Right ventricle myocardium superior (tissue), 1 donor: ENCODE results near the gene AMIGO2. TPM values are rescaled to one million over a fixed set of nuclear protein-coding genes. Genes with fewer than 3 reads are reported as not detected.
A peak's percentile ranks its signal among the peaks of the same experiment; 100 is the strongest.
"Not testable (repeated sequence)": the region's sequence is repeated elsewhere in the genome, so short reads cannot be mapped to it uniquely, and the experiment has no call there.

Experiments used
- ATAC-seq: fragments of 200-7000 bp; cut with Tn5 transposase; one replicate; pipeline ENCODE4 v1.9.1; 2020; ENCODE audit warnings: mild to moderate bottlenecking; ENCODE audit not compliant: poor library complexity
- DNase-seq: peaks from one replicate; pipeline ENCODE4 v3.0.0-alpha.2; 2020
- intact Hi-C: fragments of 100-400 bp; cut with DNase I; formaldehyde crosslinking; loops from one replicate; pipeline ENCODE4 v1.11.2; 2022
- long read RNA-seq: library from polyadenylated mRNA; unstranded; transcript quantifications from one replicate; pipeline ENCODE4 v2.0.0, GENCODE V29; 2021
- total RNA-seq: library from RNA; stranded (reverse); fragmentation: NEBNext Ultra II Directional; extraction: Animal tissue kit (Norgen Biotek cat#: 25700); gene quantifications from one replicate; pipeline ENCODE4 v1.2.1, GENCODE V29; 2021
- donor health status: DM: no; HTN: yes; CAD: no; lungs with severe emphysema.

AMIGO2 gene, protein sequence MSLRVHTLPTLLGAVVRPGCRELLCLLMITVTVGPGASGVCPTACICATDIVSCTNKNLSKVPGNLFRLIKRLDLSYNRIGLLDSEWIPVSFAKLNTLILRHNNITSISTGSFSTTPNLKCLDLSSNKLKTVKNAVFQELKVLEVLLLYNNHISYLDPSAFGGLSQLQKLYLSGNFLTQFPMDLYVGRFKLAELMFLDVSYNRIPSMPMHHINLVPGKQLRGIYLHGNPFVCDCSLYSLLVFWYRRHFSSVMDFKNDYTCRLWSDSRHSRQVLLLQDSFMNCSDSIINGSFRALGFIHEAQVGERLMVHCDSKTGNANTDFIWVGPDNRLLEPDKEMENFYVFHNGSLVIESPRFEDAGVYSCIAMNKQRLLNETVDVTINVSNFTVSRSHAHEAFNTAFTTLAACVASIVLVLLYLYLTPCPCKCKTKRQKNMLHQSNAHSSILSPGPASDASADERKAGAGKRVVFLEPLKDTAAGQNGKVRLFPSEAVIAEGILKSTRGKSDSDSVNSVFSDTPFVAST
- total RNA-seq = 2.0 TPM
- long read RNA-seq, transcript AMIGO2-201 (2 exons, 3,763 nt) = major isoform, 6 of 7 reads
- long read RNA-seq, partial matches to known transcripts = 0 of 7 reads
- long read RNA-seq, other reads (novel, unspliced or antisense) = 1 of 7 reads

DNA sequence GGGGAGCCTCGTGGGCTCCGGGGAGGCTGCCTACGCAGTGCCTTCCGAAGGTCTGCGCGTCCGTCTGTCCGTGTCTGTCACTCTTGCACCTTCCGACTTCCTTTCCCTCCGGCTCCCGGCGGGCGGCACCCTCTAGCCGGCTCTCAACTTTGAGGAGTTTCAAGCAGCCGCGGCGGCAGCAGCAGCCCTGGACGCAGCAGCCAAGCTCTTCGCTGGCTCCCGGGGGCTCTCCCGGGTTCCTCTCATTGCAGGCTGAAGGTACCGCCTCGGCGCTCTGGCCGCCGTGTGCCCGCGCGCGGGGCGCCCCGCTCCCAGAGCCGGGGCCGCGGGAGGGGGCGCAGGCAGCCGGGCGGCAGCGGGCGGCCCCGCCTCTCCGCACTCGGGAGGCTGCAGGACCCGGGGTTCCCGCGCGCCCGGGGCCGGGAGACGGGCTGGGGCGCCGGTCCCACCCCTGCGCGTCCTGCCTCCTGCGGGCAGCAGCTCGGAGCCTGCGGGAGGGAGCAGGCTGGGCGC, at the start of gene AMIGO2, which contains the start of gene PCED1B:
TSS of gene AMIGO2 (minus strand) at position 492 of the 513 bp plus-strand sequence. CDS start 957 bp downstream, outside the sequence.
TSS of gene PCED1B (plus strand) at position 154 of the 513 bp plus-strand sequence. CDS start 155,443 bp downstream, outside the sequence.
- DNase-seq (peak; percentile 88), ATAC-seq (peak; percentile 80)
- intact Hi-C loops = loop anchor here (10.0 kb wide), 1 partner anchor 225 kb away; no protein-coding TSS in a partner anchor

DNA sequence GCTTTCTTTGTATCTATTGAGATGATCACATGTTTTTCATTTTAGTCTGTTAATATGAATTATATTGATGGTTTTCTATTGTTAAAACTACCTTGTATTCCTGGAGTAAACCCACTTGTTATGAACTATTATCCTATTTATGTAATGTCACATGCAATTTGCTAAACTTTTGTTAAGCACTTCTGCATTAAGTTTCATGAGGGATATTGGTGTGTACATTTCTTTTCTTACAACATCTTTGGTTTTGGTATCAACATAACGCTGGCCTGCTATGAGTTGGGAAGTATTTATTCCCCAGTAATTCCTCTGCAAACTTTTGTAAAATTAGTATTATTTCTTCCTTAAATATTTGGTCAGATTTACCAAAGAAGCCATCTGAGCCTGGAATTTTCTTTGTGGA, 46.5 kb upstream of the AMIGO2 start:
- DNase-seq = no peak
- intact Hi-C loops = no loop called here
- ATAC-seq = no peak

DNA sequence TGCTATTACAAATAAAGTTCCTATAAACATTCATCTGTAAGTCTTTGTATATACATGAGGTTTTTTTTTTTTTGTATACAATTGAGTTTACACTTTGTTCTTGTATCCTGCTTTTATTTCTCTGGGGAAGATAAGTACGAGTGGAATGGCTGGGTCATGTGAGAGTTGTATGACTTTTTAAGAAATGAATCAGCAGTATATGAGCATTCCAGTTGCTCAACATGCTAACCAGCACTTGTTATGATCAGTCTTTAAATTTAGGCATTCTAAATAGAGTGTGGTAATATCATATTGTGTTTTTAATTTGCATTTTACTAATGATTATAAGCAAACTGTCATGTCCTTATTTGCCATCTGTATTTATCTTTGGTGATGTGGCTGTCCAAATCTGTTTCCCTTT, 44.7 kb upstream of the AMIGO2 start:
- intact Hi-C loops = no loop called here
- no peak for DNase-seq
- ATAC-seq = no peak

DNA sequence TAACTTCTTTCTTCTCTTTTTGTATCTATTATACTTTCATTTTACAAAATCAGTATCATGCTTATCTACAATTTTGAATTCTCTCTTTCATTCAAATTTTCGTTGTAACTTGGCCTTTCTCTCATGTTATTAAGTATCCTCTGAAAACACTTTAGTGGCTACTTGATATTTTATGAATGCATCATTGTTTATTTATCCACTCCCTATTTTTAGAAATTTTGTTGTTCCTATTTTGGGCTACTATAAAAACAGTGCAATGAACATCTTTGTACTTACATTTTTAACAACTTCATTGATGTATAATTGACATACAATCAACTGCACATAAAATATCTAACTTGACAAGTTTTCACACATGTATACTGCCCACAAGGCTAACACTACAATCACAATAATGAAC, 44.0 kb upstream of the AMIGO2 start:
- DNase-seq = no peak
- intact Hi-C loops = no loop called here
- no peak for ATAC-seq

DNA sequence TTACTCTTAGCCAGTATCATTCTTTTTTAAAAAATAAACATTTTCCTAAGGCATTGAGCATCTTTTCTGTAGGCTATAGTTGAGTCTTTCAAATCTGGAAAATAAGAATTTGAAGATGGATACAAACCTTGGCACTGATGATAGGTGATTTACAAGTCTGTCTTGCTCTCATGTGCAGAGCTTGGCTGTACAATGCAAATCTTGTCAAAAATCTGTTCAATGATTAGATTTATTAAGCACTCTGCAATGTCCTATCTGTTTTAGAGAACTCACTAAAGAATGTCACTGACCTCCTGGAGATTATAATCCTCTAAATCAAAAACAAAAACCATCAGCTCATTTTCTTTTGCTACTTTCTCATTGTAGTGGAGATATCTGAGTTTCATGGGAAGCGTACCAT, 42.8 kb upstream of the AMIGO2 start:
- intact Hi-C loops = no loop called here
- no peak for DNase-seq
- no peak for ATAC-seq

DNA sequence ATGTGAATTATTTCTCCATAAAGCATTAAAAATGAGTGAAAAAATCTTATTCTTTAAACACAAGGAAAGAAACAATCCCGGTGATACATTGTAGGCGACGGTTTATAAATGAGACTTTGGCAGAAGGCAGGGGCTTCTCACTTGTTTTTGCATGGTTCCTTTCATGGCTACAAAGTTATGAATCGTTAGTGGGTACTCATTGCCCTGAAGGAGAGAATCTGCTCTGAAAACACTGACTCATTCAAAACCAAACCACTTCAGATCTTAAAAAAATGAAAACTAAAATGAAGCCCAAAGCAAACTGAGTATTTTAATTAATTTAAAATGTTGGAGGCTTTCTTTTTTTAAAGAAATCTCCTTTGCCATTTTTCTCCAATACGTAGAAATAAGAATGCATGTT, 41.4 kb upstream of the AMIGO2 start:
- intact Hi-C loops = no loop called here
- ATAC-seq = no peak
- DNase-seq = no peak

DNA sequence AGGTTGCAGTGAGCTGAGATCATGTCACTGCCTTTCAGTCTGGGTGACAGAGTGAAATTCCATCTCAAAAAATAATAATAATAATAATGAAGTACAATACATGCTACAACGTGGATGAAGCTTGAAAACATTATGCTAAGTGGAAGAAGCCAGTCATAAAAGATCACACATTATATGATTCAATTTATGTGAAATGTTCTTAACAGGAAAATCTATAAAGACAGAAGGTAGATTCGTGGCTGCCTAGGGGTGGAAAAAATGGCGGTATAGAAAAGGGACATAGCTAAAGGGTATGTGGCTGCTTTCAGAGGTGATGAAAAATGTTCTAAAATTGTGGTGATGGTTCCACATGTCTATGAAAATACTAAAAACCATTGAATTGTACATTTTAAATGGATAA, 41.0 kb upstream of the AMIGO2 start:
- DNase-seq (no peak), ATAC-seq (no peak)
- intact Hi-C loops = no loop called here

DNA sequence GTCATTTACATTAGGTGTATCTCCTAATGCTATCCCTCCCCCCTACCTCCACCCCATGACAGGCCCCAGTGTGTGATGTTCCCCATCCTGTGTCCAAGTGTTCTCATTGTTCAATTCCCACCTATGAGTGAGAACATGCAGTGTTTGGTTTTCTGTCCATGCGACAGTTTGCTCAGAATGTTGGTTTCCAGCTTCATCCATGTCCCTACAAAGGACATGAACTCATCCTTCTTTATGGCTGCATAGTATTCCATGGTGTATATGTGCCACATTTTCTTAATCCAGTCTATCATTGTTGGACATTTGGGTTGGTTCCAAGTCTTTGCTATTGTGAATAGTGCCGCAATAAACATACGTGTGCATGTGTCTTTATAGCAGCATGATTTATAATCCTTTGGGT, 37.5 kb upstream of the AMIGO2 start:
- intact Hi-C loops, DNase-seq, ATAC-seq: not testable (repeated sequence)

DNA sequence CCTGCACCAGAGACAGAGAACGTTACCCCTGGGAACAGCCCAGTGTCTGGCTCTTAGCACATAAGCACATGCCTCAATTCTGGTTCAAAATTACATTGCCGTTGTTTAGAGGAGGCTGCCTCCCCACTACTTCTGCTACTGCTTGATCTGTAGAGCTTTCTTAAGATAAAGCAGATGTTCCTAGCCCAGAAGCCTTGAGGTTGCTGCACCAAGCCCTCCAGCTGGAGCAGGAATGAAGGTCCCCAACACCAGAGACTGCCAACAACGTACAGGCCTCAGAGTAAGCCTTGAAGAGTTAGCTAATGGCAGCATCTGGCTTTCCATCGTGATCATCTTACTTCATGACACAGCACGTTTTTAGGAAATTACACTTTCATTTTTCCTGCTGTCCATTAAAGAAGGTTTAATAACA, 34.7 kb upstream of the AMIGO2 start:
- ATAC-seq = no peak
- DNase-seq = no peak
- intact Hi-C loops = no loop called here

DNA sequence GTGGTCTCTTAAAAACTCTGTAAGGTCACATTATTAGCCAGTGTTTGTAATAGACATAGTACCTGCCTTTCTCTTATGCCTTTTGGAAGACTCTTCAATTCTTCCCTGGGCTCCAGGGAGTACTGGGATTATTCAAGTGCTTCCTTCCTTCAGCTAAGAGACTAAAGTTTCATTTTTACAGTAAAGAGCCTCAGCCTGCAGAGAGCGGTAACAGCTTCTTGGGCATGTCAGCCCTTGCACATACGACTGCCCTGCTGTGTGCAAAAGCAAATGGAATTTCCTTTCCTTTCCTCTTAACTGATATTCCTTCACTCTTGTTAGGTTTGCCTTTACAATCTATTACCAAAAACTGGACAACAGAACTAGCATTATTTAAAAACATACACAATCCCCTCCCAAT, 32.9 kb upstream of the AMIGO2 start:
- ATAC-seq = no peak
- DNase-seq = no peak
- intact Hi-C loops = no loop called here

DNA sequence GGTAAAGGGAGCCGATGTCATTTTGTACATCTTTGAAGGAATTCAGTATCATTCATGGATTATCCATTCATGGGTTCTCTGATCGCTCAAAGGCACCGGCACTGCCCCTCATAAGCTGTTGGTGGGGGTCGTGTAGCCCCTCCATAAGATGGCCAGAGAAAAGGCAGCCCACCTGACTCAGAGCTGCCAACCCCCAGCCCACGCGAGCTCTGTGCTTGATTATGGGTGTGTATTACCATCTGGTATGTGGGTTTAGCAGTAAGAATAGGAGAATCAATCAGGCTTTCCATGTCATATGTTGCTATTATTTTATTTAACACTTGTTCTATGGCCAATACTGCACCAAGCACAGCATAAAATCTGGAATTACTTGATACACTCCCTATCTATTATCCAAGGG, 32.1 kb upstream of the AMIGO2 start:
- intact Hi-C loops = no loop called here
- DNase-seq (no peak), ATAC-seq (no peak)

DNA sequence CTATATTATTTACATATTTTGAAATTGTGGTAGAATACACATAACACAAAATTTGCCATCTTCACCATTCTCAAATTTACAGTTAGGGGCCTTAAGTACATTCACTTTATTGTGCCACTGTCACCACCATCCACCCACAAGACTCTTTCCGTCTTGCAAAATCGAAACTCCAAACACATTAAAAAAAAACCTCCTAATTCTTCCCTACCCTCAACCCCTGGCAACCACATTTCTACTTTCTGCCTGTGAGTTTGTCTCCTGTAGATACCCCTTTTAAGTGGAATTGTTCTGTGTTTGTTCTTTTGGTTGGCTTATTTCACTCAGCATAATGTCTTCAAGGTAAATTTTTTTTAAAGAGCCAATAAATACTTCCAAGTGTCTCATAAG, 31.6 kb upstream of the AMIGO2 start:
- DNase-seq (no peak), ATAC-seq (no peak)
- intact Hi-C loops = no loop called here

DNA sequence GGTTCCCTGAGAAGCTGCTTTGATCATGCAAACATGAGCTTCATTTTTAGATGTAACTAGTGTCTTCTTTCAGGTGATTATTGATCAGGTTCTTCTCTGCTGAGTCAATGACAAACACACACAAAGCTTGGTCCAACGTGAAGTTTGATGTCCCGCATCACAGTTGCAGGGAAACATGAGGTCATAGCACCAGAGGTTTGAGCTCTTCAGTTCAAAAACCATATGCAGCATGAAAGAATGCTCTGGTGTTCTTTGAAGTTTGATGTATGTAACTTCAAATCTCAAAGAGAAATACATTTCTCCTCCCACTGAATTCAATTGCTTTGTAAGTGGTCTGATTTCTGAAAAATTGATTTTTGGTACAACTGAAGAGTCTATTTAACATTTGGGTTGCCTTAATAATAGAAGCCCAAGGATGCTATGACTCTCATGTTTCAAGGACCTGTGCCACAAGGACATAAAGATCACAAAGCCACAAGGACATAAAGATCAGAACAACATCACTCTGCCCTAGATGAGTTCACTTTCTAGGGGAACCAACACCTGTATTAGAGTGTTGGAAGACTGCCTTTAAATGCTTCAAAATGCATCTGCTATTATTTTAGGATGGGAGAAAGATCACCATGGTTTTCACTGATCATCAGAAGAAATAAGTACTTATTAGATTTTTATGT, 31.1 kb upstream of the AMIGO2 start:
- intact Hi-C loops = no loop called here
- DNase-seq (no peak), ATAC-seq (no peak)

DNA sequence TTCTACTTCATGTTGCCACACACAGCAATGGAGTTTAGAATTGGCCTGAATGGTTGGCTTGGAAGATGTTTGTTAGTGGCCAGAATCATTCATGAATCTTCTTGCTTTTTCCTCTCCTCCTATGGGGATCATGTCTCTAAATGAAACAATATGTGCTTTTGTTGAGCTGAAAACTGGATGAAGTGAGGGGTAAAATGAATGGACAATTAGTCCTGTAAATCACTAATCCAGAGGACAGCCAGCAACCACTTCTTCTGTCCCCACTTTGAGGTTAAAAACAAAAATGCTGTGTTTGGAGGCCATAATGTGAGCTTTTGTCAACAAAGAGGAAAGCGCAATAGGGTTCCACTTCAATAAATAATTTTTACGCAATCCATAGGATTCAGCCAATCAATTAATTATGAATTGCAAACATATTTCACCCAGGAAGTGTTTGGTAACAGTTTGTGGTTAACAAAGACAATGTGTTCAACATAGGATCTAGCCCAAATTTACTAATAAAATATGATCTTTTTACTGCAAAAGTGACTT, 30.3 kb upstream of the AMIGO2 start:
- intact Hi-C loops = no loop called here
- ATAC-seq (no peak), DNase-seq (no peak)

DNA sequence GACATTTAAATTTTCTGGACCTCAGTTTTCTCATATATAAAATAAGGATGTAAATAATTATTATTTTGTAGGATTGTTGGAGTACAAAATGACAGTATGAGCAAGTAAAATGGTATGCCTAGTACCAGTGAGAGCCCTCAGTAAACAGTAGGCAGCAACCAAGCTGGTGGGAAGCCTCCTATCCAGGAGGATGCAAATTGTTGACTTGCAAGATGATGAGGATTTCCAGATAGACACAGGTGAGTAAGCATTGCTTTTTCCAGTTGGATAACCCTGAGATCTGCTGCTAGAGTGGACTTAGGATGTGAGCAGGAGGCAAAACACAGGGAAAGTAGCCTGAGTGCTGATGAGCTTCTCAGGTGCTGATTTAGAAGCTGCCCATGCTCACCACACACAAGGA, 28.2 kb upstream of the AMIGO2 start:
- intact Hi-C loops = no loop called here
- DNase-seq = no peak
- no peak for ATAC-seq

DNA sequence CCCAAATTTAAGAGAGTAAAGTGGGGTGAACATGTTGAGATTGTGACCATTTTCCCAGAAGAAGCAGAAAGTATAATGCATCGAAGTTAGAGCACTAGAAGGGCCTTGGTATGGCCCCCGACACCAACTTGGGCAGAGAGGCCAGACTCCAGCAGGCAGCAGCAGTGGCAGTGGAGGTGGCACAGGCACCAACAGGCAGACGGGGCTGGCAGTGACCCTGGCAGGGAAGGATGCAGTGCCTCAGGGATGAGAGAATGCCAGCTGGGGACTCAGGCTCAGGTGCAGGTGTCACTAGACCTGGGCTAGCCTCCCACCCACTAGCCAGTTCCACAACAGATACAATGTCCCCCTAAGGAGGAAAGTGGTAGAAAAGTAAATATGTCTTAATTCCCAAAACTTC, 27.7 kb upstream of the AMIGO2 start:
- DNase-seq (no peak), ATAC-seq (no peak)
- intact Hi-C loops = no loop called here

DNA sequence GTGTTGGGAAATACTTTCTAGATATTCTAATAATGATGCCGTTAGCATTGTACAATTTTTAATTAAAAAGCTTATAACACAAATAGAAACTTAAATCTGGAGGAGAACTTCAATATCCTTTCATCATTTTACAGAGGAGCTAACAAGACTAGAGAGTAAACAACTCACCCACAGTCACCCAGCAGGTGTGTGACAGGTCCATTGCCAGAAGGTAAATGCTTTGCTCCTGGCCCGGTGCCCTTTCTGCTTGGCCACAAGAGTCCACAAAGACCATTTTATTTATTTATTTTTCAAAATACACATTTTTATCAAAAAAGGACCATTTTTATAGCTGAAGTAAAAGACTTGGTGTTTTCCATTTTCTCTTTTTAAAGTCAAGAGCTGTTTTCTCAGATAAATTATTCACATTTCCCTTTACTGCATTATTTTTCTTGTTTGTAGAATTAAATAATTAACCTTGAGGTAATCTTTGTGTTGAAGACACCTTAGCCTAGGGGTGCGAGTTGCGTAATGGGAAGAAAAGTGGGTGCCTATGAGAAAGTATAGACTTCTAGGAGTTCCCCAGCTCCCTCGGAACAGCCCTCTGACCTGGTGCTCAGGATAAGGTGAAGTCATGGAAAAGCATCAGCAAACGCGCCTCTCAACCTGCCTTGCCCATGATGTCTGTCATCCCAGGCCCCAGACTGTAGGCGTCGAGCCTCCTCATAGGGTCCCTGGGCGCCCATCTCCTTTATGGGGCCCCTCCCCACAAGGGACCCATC, 26.3 kb upstream of the AMIGO2 start:
- DNase-seq = no peak
- no peak for ATAC-seq
- intact Hi-C loops = no loop called here

DNA sequence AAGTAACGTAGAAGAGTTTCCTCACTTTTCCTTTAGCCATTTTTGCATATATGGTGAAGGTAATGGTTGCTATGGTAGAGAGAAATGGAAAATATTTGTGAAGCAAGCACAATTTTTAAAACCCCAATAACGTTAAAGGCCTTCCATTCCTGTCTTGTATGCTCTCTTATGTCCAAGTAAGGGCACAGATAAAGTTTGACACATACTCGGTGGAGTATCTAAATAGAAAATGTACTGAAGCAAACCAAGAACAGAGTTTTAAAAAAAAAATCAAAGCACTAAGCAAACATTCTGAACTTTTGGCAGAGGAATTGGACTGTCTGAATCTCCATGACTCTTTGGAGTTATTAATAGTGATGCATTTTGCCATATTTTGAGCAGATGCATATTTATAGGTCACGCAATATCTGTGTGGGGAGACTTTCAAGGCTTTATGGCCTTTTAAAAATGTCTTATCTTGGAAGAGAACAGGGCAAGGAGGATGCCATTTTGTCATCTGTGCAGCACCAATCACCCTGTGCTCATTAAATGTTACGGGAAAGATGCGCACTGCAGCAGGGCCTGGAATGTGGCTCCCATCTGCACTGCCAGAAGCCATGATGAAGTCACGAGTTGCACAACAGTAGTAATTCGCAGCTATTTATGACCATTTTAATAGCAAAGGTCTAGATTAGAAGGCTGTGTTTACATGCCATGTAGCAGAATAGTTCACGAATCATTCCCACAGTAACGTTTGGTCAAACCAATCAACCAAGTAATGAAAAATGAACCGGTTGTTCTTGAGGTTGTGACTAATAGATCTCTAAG, 23.3 kb upstream of the AMIGO2 start:
- intact Hi-C loops = no loop called here
- ATAC-seq = no peak

More for the DNA sequence above, 23.3 kb upstream of the AMIGO2 start:
- DNase-seq = no peak
